Occipital lobe (tissue), 3 donors: ENCODE data around the gene PHACTR4. TPM values are rescaled to one million over a fixed set of nuclear protein-coding genes. Genes with fewer than 3 reads are reported as not detected.
A peak's percentile ranks its signal among the peaks of the same experiment; 100 is the strongest.
"Not testable (repeated sequence)": the region's sequence is repeated elsewhere in the genome, so short reads cannot be mapped to it uniquely, and the experiment has no call there.

Experiments used
- DNase-seq: peaks from one replicate; lab custom pipeline; 2025; lab: John Stamatoyannopoulos, UW
- small RNA-seq: library from RNA; depleted of rRNA; stranded (forward); fragments of <200 nt; gene quantifications from one replicate; pipeline ENCODE3, GENCODE V24; 2014
- total RNA-seq: library from RNA; depleted of rRNA; stranded (reverse); fragments of >200 nt; gene quantifications from one replicate; pipeline ENCODE4 v1.2.3, GENCODE V29; 2014

Gene PHACTR4
- total RNA-seq, 1 donor from 2014 or later, result 9.7 TPM

GRCh38 chr1:28521502-28522164 lies 152.1 kb downstream of the PHACTR4 start:
- no peak for DNase-seq

GRCh38 chr1:28522537-28522936 lies 153.0 kb downstream of the PHACTR4 start:
- not testable (repeated sequence) for DNase-seq

- DNase-seq, result not testable (repeated sequence)
Measured at GRCh38 chr1:28525002-28525642, 155.6 kb downstream of the PHACTR4 start.

DNA sequence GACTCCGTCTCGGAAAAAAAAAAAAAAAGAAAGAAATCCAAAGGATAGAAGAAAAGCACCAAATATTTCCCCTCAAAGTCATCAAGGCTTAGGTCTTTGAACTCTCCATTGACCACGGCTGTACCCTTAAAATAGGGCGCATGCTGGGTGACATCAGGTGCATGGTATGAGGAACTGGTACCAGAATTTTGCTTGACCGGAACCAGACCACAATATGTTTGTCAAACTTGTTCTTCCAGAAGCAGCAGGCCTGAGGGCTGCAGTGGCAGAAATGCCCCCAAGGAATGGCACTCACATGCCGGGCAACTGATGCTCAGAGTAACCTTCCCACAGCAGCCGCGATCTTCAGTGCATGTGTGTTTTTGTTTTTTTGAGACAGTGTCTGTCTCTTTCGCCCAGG lies 157.3 kb downstream of the PHACTR4 start:
- DNase-seq, result no peak

- DNase-seq, result no peak
Measured at GRCh38 chr1:28530456-28530855, 160.9 kb downstream of the PHACTR4 start.

DNA sequence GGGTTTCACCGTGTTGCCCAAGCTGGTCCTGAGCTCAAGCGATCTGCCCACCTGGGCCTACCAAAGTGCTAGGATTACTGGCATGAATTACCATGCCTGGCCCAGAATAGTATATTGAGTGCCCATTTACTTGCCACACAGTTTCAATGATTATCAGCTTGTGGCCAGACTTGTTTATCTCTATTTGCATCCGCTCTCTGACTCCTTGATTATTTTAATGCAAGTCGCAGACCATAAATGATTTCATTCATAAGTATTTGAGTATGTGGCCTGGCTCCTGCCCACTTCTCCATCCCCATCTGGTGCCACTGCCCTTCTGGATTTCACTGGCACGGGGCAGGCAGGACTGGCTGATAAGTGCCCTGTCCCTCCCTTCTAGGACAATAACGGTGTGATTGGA lies 165.1 kb downstream of the PHACTR4 start:
- no peak for DNase-seq

- no peak for DNase-seq
Measured at GRCh38 chr1:28535180-28535579, 165.6 kb downstream of the PHACTR4 start.

- no peak for DNase-seq
Measured at GRCh38 chr1:28537457-28538199, 168.1 kb downstream of the PHACTR4 start.

DNA sequence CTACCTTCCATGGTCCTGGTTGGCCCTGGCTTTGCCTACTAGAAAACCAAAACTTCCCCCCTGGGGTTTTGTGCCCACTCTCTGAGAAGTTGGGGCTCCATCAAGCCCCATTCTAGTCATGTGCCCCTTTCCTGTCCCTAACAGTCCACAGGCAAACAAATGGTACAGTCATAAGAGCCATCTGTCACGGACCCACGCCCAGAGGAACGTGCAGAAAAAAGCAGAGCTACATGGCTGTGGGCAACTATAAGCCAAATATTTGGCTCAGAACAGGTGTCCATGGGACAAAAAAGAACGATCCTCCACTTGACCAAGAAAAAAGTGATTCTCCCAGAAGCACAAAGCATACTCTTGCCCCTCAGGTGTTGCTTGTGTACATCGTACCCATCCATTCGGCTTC lies 168.7 kb downstream of the PHACTR4 start:
- no peak for DNase-seq

DNA sequence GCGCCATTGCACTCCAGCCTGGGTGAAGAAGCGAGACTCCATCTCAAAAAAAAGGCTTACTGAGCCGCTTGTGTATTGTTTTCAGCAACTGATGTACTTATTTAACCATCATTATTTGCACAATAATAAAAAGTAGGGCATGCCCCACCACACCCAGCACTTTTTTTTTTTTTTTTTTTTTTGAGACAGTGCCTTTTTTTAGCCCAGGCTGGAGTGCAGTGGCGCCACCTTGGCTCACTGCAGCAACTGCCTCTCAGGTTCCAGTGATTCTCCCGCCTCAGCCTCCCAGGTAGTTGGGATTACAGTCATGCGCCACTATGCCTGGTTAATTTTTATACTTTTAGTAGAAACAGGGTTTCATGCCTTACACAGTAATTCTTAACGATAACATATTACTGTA lies 171.1 kb downstream of the PHACTR4 start:
- DNase-seq, result no peak

- DNase-seq, result not testable (repeated sequence)
Measured at GRCh38 chr1:28541414-28542015, 172.0 kb downstream of the PHACTR4 start.

GRCh38 chr1:28545246-28545628 lies 175.7 kb downstream of the PHACTR4 start:
- no peak for DNase-seq

GRCh38 chr1:28548318-28548717 lies 178.8 kb downstream of the PHACTR4 start:
- DNase-seq, result no peak

Small RNA genes within 50 kb of the gene (small RNA-seq; reads per million reads assigned to genes)
- gene RF00019, result not detected
- gene RNU6ATAC27P, result not detected
- not detected for gene SNORA73A
- 9.4 reads per million, percentile 92 among the genes with 10 or more reads in this experiment for gene SNORA73B

Other genes with a start within 250 kb of the PHACTR4 start
- gene PTAFR, start 193.1 kb upstream of the PHACTR4 start, total RNA-seq, result 4.7 TPM
- gene DNAJC8, start 136.7 kb upstream of the PHACTR4 start, total RNA-seq, result 36.7 TPM
- gene ATP5IF1, start 133.6 kb upstream of the PHACTR4 start, total RNA-seq, result 34.5 TPM
- 5.1 TPM for gene SESN2, start 110.2 kb upstream of the PHACTR4 start, total RNA-seq
- 15.1 TPM for gene MED18, start 40.7 kb upstream of the PHACTR4 start, total RNA-seq
- 13.4 TPM for gene RCC1, start 136.3 kb downstream of the PHACTR4 start, total RNA-seq
- 39.8 TPM for gene TRNAU1AP, start 183.3 kb downstream of the PHACTR4 start, total RNA-seq
- 1.6 TPM for gene RAB42, start 222.5 kb downstream of the PHACTR4 start, total RNA-seq